Astrocyte (in vitro differentiated cells and primary cell): ENCODE measurements around the gene PDK2.

ENCODE experiments used
- CTCF ChIP-seq: IDR thresholded peaks from 2 replicates; pipeline ENCODE4 v1.5.1; 2011; ENCODE audit warnings: low read depth, mild to moderate bottlenecking, inconsistent platforms, low read length, moderate library complexity; ENCODE audit not compliant: insufficient read depth
- EZH2 ChIP-seq: IDR thresholded peaks from 2 replicates; pipeline ENCODE4 v1.6.1; 2012; ENCODE audit warnings: mild to moderate bottlenecking, low read length, inconsistent platforms; ENCODE audit not compliant: insufficient read depth

- TF ChIP-seq CTCF (no peak), EZH2 (no peak)
Measured at GRCh38 chr17:50111673-50112655, 16.8 kb downstream of the PDK2 start.
